Measurements from ENCODE around the gene DAAM1. TPM values are rescaled to one million over a fixed set of nuclear protein-coding genes. Genes with fewer than 3 reads are reported as not detected.

The DAAM1 gene
- total RNA-seq, 1 experiment from 2014 or later = 35.3 TPM

- H3K36me3 ChIP-seq (ENCODE audit: control insufficient read depth, insufficient read depth, low read length) = no peaks in the 10 kb centered on the region
- no peak overlapping the region for H3K4me3 ChIP-seq (ENCODE audit: low read depth, low read length)
- H3K9me3 ChIP-seq = no peaks in the 10 kb centered on the region
- ChIA-PET POLR2A (no interaction called here), CTCF (no interaction called here)
- Mint-ChIP-seq H3K4me3 (ENCODE audit: unreplicated experiment) (no peak overlapping the region), H3K27ac (ENCODE audit: unreplicated experiment) (no peak overlapping the region), H3K27me3 (ENCODE audit: insufficient read depth, unreplicated experiment) (no peaks in the 10 kb centered on the region), H3K4me1 (ENCODE audit: low read depth, unreplicated experiment) (no peaks in the 10 kb centered on the region), H3K36me3 (ENCODE audit: insufficient read depth, unreplicated experiment) (no peaks in the 10 kb centered on the region), H3K9me3 (ENCODE audit: unreplicated experiment) (no peaks in the 10 kb centered on the region)
- intact Hi-C loops (cut with micrococcal nuclease; ENCODE audit: unreplicated experiment) = no loop called here
- H3K27me3 ChIP-seq (replicated peaks; ENCODE audit: control insufficient read depth, insufficient read depth, low read length) = no peaks in the 10 kb centered on the region
- no peak for TF ChIP-seq CTCF (IDR thresholded peaks at IDR 0.05; ENCODE audit: insufficient read depth in 1 of 2, low read depth in 1 of 2, low read length in 1 of 2, severe bottlenecking in 1 of 2, unreplicated experiment in 1 of 2)
- DNase-seq = no peak
- BruUV-seq (replicated peaks) = no TSS peak
- H3K4me1 ChIP-seq = peaks cover 11% of the 10 kb centered on the region
These were observed 65.9 kb downstream of the DAAM1 start for GRCh38 chr14:59254146-59254910.

- ChIA-PET POLR2A (no interaction called here), CTCF (no interaction called here)
- H3K9me3 ChIP-seq = no peaks in the 10 kb centered on the region
- no TSS peak for BruUV-seq (replicated peaks)
- no peak for DNase-seq
- H3K4me3 ChIP-seq (ENCODE audit: low read depth, low read length) = no peak overlapping the region
- Mint-ChIP-seq H3K36me3 (ENCODE audit: insufficient read depth, unreplicated experiment) (no peaks in the 10 kb centered on the region), H3K4me1 (ENCODE audit: low read depth, unreplicated experiment) (no peaks in the 10 kb centered on the region), H3K9me3 (ENCODE audit: unreplicated experiment) (no peaks in the 10 kb centered on the region), H3K4me3 (ENCODE audit: unreplicated experiment) (no peak overlapping the region), H3K27ac (ENCODE audit: unreplicated experiment) (no peak overlapping the region), H3K27me3 (ENCODE audit: insufficient read depth, unreplicated experiment) (no peaks in the 10 kb centered on the region)
- H3K27me3 ChIP-seq (replicated peaks; ENCODE audit: control insufficient read depth, insufficient read depth, low read length) = no peaks in the 10 kb centered on the region
- no peak for TF ChIP-seq CTCF (IDR thresholded peaks at IDR 0.05; ENCODE audit: insufficient read depth in 1 of 2, low read depth in 1 of 2, low read length in 1 of 2, severe bottlenecking in 1 of 2, unreplicated experiment in 1 of 2)
- intact Hi-C loops (cut with micrococcal nuclease; ENCODE audit: unreplicated experiment) = no loop called here
- H3K4me1 ChIP-seq = peaks cover 11% of the 10 kb centered on the region
- H3K36me3 ChIP-seq (ENCODE audit: control insufficient read depth, insufficient read depth, low read length) = no peaks in the 10 kb centered on the region
These were observed 66.6 kb downstream of the DAAM1 start for GRCh38 chr14:59254911-59255545.

- Mint-ChIP-seq H3K36me3 (ENCODE audit: insufficient read depth, unreplicated experiment) (no peaks in the 10 kb centered on the region), H3K4me3 (ENCODE audit: unreplicated experiment) (no peak overlapping the region), H3K9me3 (ENCODE audit: unreplicated experiment) (no peaks in the 10 kb centered on the region), H3K27me3 (ENCODE audit: insufficient read depth, unreplicated experiment) (no peaks in the 10 kb centered on the region), H3K27ac (ENCODE audit: unreplicated experiment) (no peak overlapping the region), H3K4me1 (ENCODE audit: low read depth, unreplicated experiment) (no peaks in the 10 kb centered on the region)
- H3K36me3 ChIP-seq (ENCODE audit: control insufficient read depth, insufficient read depth, low read length) = no peaks in the 10 kb centered on the region
- no peak for DNase-seq
- BruUV-seq (replicated peaks) = no TSS peak
- H3K4me1 ChIP-seq = peaks cover 11% of the 10 kb centered on the region
- no peaks in the 10 kb centered on the region for H3K9me3 ChIP-seq
- intact Hi-C loops (cut with micrococcal nuclease; ENCODE audit: unreplicated experiment) = no loop called here
- no peak for TF ChIP-seq CTCF (IDR thresholded peaks at IDR 0.05; ENCODE audit: insufficient read depth in 1 of 2, low read depth in 1 of 2, low read length in 1 of 2, severe bottlenecking in 1 of 2, unreplicated experiment in 1 of 2)
- ChIA-PET CTCF (no interaction called here), POLR2A (no interaction called here)
- H3K27me3 ChIP-seq (replicated peaks; ENCODE audit: control insufficient read depth, insufficient read depth, low read length) = no peaks in the 10 kb centered on the region
- H3K4me3 ChIP-seq (ENCODE audit: low read depth, low read length) = no peak overlapping the region
These were observed 67.9 kb downstream of the DAAM1 start for GRCh38 chr14:59256331-59256730.
